Naive thymus-derived CD4-positive, alpha-beta T cell (primary cell): ENCODE measurements around the gene GPR156. TPM values are rescaled to one million over a fixed set of nuclear protein-coding genes. Genes with fewer than 3 reads are reported as not detected.

Experiments
- ATAC-seq: fragments of 150-1000 bp; cut with Tn5 transposase; 2 replicates; pipeline ENCODE4 v1.10.0; 2021; ENCODE audit warnings: mild to moderate bottlenecking, moderate library complexity
- CTCF ChIA-PET: fragments of 350-600 bp; sonication (Branson Sonifier 250); formaldehyde crosslinking; loops from one replicate; lab custom pipeline; 2021; ENCODE audit warnings: antibody characterized with exemption; lab: Charles Lee
- POLR2A ChIA-PET: fragments of 350-600 bp; sonication (Branson Sonifier 250); formaldehyde crosslinking; loops from one replicate; lab custom pipeline; 2021; ENCODE audit warnings: antibody characterized with exemption, inconsistent platforms; lab: Charles Lee
- DNase-seq, 9 donors: peaks; one replicate each; pipeline versions ENCODE4 v3.0.0 to v3.0.0-alpha.2; 2020 to 2022; ENCODE audit warnings: mixed read lengths in 1 of 9
- H3K27ac ChIP-seq: one replicate; pipeline ENCODE4 v1.7.0; 2013; ENCODE audit warnings: mild to moderate bottlenecking, low read depth, low read length, moderate library complexity
- H3K27me3 ChIP-seq, 2 donors: one replicate each; pipeline ENCODE4 v1.7.0; 2013; ENCODE audit warnings: low read length in 2 of 2, mild to moderate bottlenecking in 2 of 2, moderate library complexity in 2 of 2; ENCODE audit not compliant: control insufficient read depth in 2 of 2, insufficient read depth in 2 of 2
- H3K36me3 ChIP-seq, 3 experiments: 1 replicate in 2 of 3; 2 replicates in 1 of 3; pipeline ENCODE4 v1.7.0; 2013; ENCODE audit warnings: low read length in 3 of 3, mild to moderate bottlenecking in 3 of 3, moderate library complexity in 1 of 3; ENCODE audit not compliant: insufficient read depth in 3 of 3, control insufficient read depth in 2 of 3
- H3K4me1 ChIP-seq, 2 donors: one replicate each; pipeline ENCODE4 v1.7.0; 2013; ENCODE audit warnings: low read length in 2 of 2, mild to moderate bottlenecking in 2 of 2, moderate library complexity in 1 of 2; ENCODE audit not compliant: control insufficient read depth in 2 of 2, insufficient read depth in 2 of 2
- H3K4me3 ChIP-seq: 2 replicates; pipeline ENCODE4 v1.7.0; 2013; ENCODE audit warnings: mild to moderate bottlenecking, low read length
- H3K9me3 ChIP-seq, 3 experiments: 1 replicate in 2 of 3; 2 replicates in 1 of 3; pipeline ENCODE4 v1.7.0; 2013; ENCODE audit warnings: low read length in 3 of 3; ENCODE audit not compliant: control insufficient read depth in 2 of 3
- H3K27ac Mint-ChIP-seq, 9 donors: one replicate each; pipeline ENCODE4 v1.8.0; 2020 to 2022; ENCODE audit warnings: mixed read lengths in 9 of 9, mild to moderate bottlenecking in 8 of 9, moderate library complexity in 5 of 9, inconsistent platforms in 2 of 9
- H3K27me3 Mint-ChIP-seq, 5 donors: one replicate each; pipeline ENCODE4 v1.8.0; 2021 to 2022; ENCODE audit warnings: mixed read lengths in 5 of 5, mild to moderate bottlenecking in 1 of 5
- H3K36me3 Mint-ChIP-seq, 5 donors: one replicate each; pipeline ENCODE4 v1.8.0; 2020 to 2022; ENCODE audit warnings: mixed read lengths in 5 of 5, mild to moderate bottlenecking in 3 of 5, inconsistent platforms in 1 of 5
- H3K4me1 Mint-ChIP-seq, 7 donors: one replicate each; pipeline ENCODE4 v1.8.0; 2020 to 2022; ENCODE audit warnings: mixed read lengths in 7 of 7, mild to moderate bottlenecking in 3 of 7, inconsistent platforms in 1 of 7
- H3K4me3 Mint-ChIP-seq, 10 donors: one replicate each; pipeline ENCODE4 v1.8.0; 2020 to 2022; ENCODE audit warnings: mild to moderate bottlenecking in 10 of 10, mixed read lengths in 10 of 10, moderate library complexity in 6 of 10, inconsistent platforms in 2 of 10
- H3K9me3 Mint-ChIP-seq, 11 donors: one replicate each; pipeline ENCODE4 v1.8.0; 2020 to 2022; ENCODE audit warnings: mixed read lengths in 11 of 11, mild to moderate bottlenecking in 4 of 11, inconsistent platforms in 1 of 11, moderate library complexity in 1 of 11
- intact Hi-C, 2 donors: fragments of 100-400 bp; cut with micrococcal nuclease; formaldehyde crosslinking; loops; one replicate each; pipeline ENCODE4 v1.15.1; 2023
- polyA plus RNA-seq, 2 donors: library from polyadenylated mRNA; unstranded; fragments of 300-500 nt; fragmentation: Illumina TruSeq; gene quantifications; one replicate each; pipeline ENCODE4 v1.2.3, GENCODE V29; 2021
- total RNA-seq, 6 experiments: library from RNA in 5 of 6; stranded (reverse) in 5 of 6; gene quantifications; 1 replicate in 5 of 6; 2 replicates in 1 of 6; pipeline ENCODE4 v1.2.3 and lab custom pipeline; 2021 to 2026

GPR156 gene
- total and polyA plus RNA-seq, 7 experiments from 2014 or later: 0.27 TPM; not detected in 6

GRCh38 chr3:120263792-120264191, 21.2 kb downstream of the GPR156 start:
- Mint-ChIP-seq H3K27me3 (peaks cover 5 to 26% (median 14%) of the 10 kb centered on the region in 5 donors), H3K9me3 (no peaks in the 10 kb centered on the region), H3K4me3 (no peak overlapping the region), H3K4me1 (no peaks in the 10 kb centered on the region), H3K27ac (no peak overlapping the region), H3K36me3 (peaks cover 0 to 4% (median 0%) of the 10 kb centered on the region in 5 donors)
- Histone ChIP-seq H3K27ac (no peak overlapping the region), H3K9me3 (no peaks in the 10 kb centered on the region), H3K4me1 (no peaks in the 10 kb centered on the region), H3K27me3 (no peaks in the 10 kb centered on the region), H3K36me3 (no peaks in the 10 kb centered on the region), H3K4me3 (no peak overlapping the region)
- intact Hi-C loops: no loop called here
- ChIA-PET POLR2A (no interaction called here), CTCF (no interaction called here)
- DNase-seq (no peak), ATAC-seq (no peak)

GRCh38 chr3:120258009-120258408, 27.0 kb downstream of the GPR156 start:
- Mint-ChIP-seq H3K36me3 (peaks cover 0 to 3% (median 0%) of the 10 kb centered on the region in 5 donors), H3K4me3 (no peak overlapping the region), H3K27ac (no peak overlapping the region), H3K4me1 (no peaks in the 10 kb centered on the region), H3K27me3 (peaks cover 7 to 27% (median 17%) of the 10 kb centered on the region in 5 donors), H3K9me3 (peaks cover 0 to 31% (median 13%) of the 10 kb centered on the region in 11 donors)
- no peak overlapping the region for H3K27ac ChIP-seq
- ChIA-PET POLR2A (no interaction called here), CTCF (no interaction called here)
- DNase-seq (no peak), ATAC-seq (no peak)
- intact Hi-C loops: no loop called here
- no peaks in the 10 kb centered on the region for H3K27me3 ChIP-seq
- no peak overlapping the region for H3K4me3 ChIP-seq
- no peaks in the 10 kb centered on the region for H3K36me3 ChIP-seq
- H3K4me1 ChIP-seq: no peaks in the 10 kb centered on the region
- no peaks in the 10 kb centered on the region for H3K9me3 ChIP-seq

GRCh38 chr3:120245386-120245785, 39.6 kb downstream of the GPR156 start:
- no peak for DNase-seq
- Histone ChIP-seq H3K27me3 (no peaks in the 10 kb centered on the region), H3K9me3 (no peaks in the 10 kb centered on the region), H3K27ac (no peak overlapping the region), H3K4me1 (no peaks in the 10 kb centered on the region), H3K36me3 (no peaks in the 10 kb centered on the region), H3K4me3 (no peak overlapping the region)
- Mint-ChIP-seq H3K36me3 (no peaks in the 10 kb centered on the region), H3K27me3 (peaks cover 21 to 38% (median 25%) of the 10 kb centered on the region in 5 donors), H3K27ac (no peak overlapping the region), H3K9me3 (peaks cover 0 to 1% (median 0%) of the 10 kb centered on the region in 11 donors), H3K4me3 (no peak overlapping the region), H3K4me1 (no peaks in the 10 kb centered on the region)
- ChIA-PET POLR2A (interaction anchor here (0.8 kb wide), 1 partner anchor 103 kb away, joined by 3 read pairs; the partner anchor contains the start of gene LRRC58), CTCF (interaction anchor here (0.6 to 4.4 kb wide), 3 partner anchors 172 to 313 kb away, joined by 3 to 69 read pairs (median 18); no protein-coding TSS in a partner anchor)
- intact Hi-C loops: loop anchor here (2.0 to 10.0 kb wide), 3 partner anchors 263 to 549 kb away; no protein-coding TSS in a partner anchor
- ATAC-seq: no peak

- Mint-ChIP-seq H3K4me3 (no peak overlapping the region), H3K9me3 (no peaks in the 10 kb centered on the region), H3K27me3 (peaks cover 21 to 42% (median 29%) of the 10 kb centered on the region in 5 donors), H3K36me3 (no peaks in the 10 kb centered on the region), H3K4me1 (no peaks in the 10 kb centered on the region), H3K27ac (peak overlapping the region in 1 of 9 donors; percentile 39)
- CTCF ChIA-PET: interaction anchor here (0.6 to 4.4 kb wide), 5 partner anchors 164 to 314 kb away, joined by 3 to 69 read pairs (median 5); no protein-coding TSS in a partner anchor
- H3K27me3 ChIP-seq: no peaks in the 10 kb centered on the region
- no peaks in the 10 kb centered on the region for H3K36me3 ChIP-seq
- H3K4me3 ChIP-seq: no peak overlapping the region
- no peak overlapping the region for H3K27ac ChIP-seq
- POLR2A ChIA-PET: interaction anchor here (0.8 kb wide), 1 partner anchor 104 kb away, joined by 3 read pairs; the partner anchor contains the start of gene LRRC58
- no peak for ATAC-seq
- DNase-seq: no peak
- no peaks in the 10 kb centered on the region for H3K4me1 ChIP-seq
- intact Hi-C loops: loop anchor here (1.0 to 10.0 kb wide), 8 partner anchors 112 to 550 kb away; no protein-coding TSS in a partner anchor
- no peaks in the 10 kb centered on the region for H3K9me3 ChIP-seq
Measured at GRCh38 chr3:120244834-120245225, 40.2 kb downstream of the GPR156 start.

- Mint-ChIP-seq H3K4me3 (no peak overlapping the region), H3K4me1 (no peaks in the 10 kb centered on the region), H3K27me3 (peaks cover 36 to 48% (median 38%) of the 10 kb centered on the region in 5 donors), H3K27ac (no peak overlapping the region), H3K36me3 (peaks cover 0 to 4% (median 0%) of the 10 kb centered on the region in 5 donors), H3K9me3 (peaks cover 0 to 4% (median 0%) of the 10 kb centered on the region in 11 donors)
- ChIA-PET CTCF (interaction anchor here (0.6 to 2.0 kb wide), 2 partner anchors 178 to 191 kb away, joined by 3 to 8 read pairs; no protein-coding TSS in a partner anchor), POLR2A (no interaction called here)
- Histone ChIP-seq H3K27me3 (no peaks in the 10 kb centered on the region), H3K27ac (no peak overlapping the region), H3K4me3 (no peak overlapping the region), H3K9me3 (no peaks in the 10 kb centered on the region), H3K36me3 (no peaks in the 10 kb centered on the region), H3K4me1 (no peaks in the 10 kb centered on the region)
- DNase-seq: no peak
- intact Hi-C loops: loop anchor here in 1 of 2 donors (10.0 kb wide), 1 partner anchor 555 kb away; no protein-coding TSS in a partner anchor
- ATAC-seq: no peak
Measured at GRCh38 chr3:120239644-120240043, 45.4 kb downstream of the GPR156 start.

- Mint-ChIP-seq H3K4me1 (peaks cover 0 to 6% (median 0%) of the 10 kb centered on the region in 7 donors), H3K27ac (no peak overlapping the region), H3K4me3 (no peak overlapping the region), H3K27me3 (peaks cover 0 to 13% (median 6%) of the 10 kb centered on the region in 5 donors), H3K36me3 (peaks cover 0 to 3% (median 0%) of the 10 kb centered on the region in 5 donors), H3K9me3 (peaks cover 0 to under 1% (median 0%) of the 10 kb centered on the region in 11 donors)
- no peaks in the 10 kb centered on the region for H3K9me3 ChIP-seq
- ChIA-PET POLR2A (no interaction called here), CTCF (no interaction called here)
- no peaks in the 10 kb centered on the region for H3K27me3 ChIP-seq
- DNase-seq (no peak), ATAC-seq (no peak)
- no peaks in the 10 kb centered on the region for H3K4me1 ChIP-seq
- intact Hi-C loops: no loop called here
- H3K4me3 ChIP-seq: no peak overlapping the region
- H3K36me3 ChIP-seq: no peaks in the 10 kb centered on the region
- no peak overlapping the region for H3K27ac ChIP-seq
Measured at GRCh38 chr3:120227710-120228347, 57.2 kb downstream of the GPR156 start.
